Endodermal cell (in vitro differentiated cells): ENCODE measurements around the gene ABCB11. TPM values are rescaled to one million over a fixed set of nuclear protein-coding genes. Genes with fewer than 3 reads are reported as not detected.
"Not testable (repeated sequence)": the region's sequence is repeated elsewhere in the genome, so short reads cannot be mapped to it uniquely, and the experiment has no call there.

Experiments used
- DNase-seq: peaks from one replicate; pipeline ENCODE4 v3.0.0-alpha.2; 2017
- H3K27ac ChIP-seq: 2 replicates; pipeline ENCODE4 v1.5.1; 2013; ENCODE audit warnings: mild to moderate bottlenecking, low read depth, low read length, moderate library complexity
- H3K27me3 ChIP-seq: 2 replicates; pipeline ENCODE4 v1.6.1; 2013; ENCODE audit warnings: mild to moderate bottlenecking, low read length, moderate library complexity; ENCODE audit not compliant: insufficient read depth, control insufficient read depth, poor library complexity, severe bottlenecking
- H3K36me3 ChIP-seq: 2 replicates; pipeline ENCODE4 v1.7.0; 2013; ENCODE audit warnings: mild to moderate bottlenecking, low read length, moderate library complexity; ENCODE audit not compliant: control insufficient read depth, insufficient read depth
- H3K4me1 ChIP-seq: one replicate; pipeline ENCODE4 v1.7.0; 2013; ENCODE audit warnings: low read length; ENCODE audit not compliant: control insufficient read depth, insufficient read depth
- H3K4me3 ChIP-seq: 2 replicates; pipeline ENCODE4 v1.5.1; 2013; ENCODE audit warnings: mild to moderate bottlenecking, low read length, moderate library complexity
- H3K9ac ChIP-seq: 2 replicates; pipeline ENCODE4 v1.6.1; 2013; ENCODE audit warnings: mild to moderate bottlenecking, low read length, moderate library complexity; ENCODE audit not compliant: poor library complexity, severe bottlenecking; ENCODE audit errors: extremely low read depth
- H3K9me3 ChIP-seq: 2 replicates; pipeline ENCODE4 v1.6.1; 2013; ENCODE audit warnings: mild to moderate bottlenecking, low read length, moderate library complexity; ENCODE audit not compliant: control insufficient read depth
- H3K27ac Mint-ChIP-seq: 2 replicates; pipeline ENCODE4 v1.8.0; 2020; ENCODE audit warnings: mixed read lengths
- H3K27me3 Mint-ChIP-seq: 2 replicates; pipeline ENCODE4 v1.8.0; 2021; ENCODE audit warnings: mild to moderate bottlenecking, mixed read lengths; ENCODE audit not compliant: insufficient read depth
- H3K36me3 Mint-ChIP-seq: 2 replicates; pipeline ENCODE4 v1.8.0; 2020; ENCODE audit warnings: low read depth, mixed read lengths
- H3K4me1 Mint-ChIP-seq: 2 replicates; pipeline ENCODE4 v1.8.0; 2020; ENCODE audit warnings: mixed read lengths
- H3K4me3 Mint-ChIP-seq: 2 replicates; pipeline ENCODE4 v1.8.0; 2020; ENCODE audit warnings: mild to moderate bottlenecking, moderate library complexity, mixed read lengths
- H3K9me3 Mint-ChIP-seq: 2 replicates; pipeline ENCODE4 v1.8.0; 2020; ENCODE audit warnings: mild to moderate bottlenecking, mixed read lengths
- WGBS, 2 experiments: methylation state at CpG; one replicate each; pipeline versions ENCODE4 v1.1.5 to v1.1.7; 2013; ENCODE audit warnings: missing lambda C conversion rate in 2 of 2, mixed read lengths in 1 of 2; ENCODE audit not compliant: insufficient coverage in 1 of 2, insufficient read length in 1 of 2; 5-methylcytosine and 5-hydroxymethylcytosine counted together
- total RNA-seq, 2 donors: library from RNA; stranded (reverse); fragmentation: NEBNext Ultra II Directional in 1 of 2; extraction: Animal tissue kit (Norgen Biotek cat#: 25700) in 1 of 2; gene quantifications; 2 replicates in 1 of 2; 3 replicates in 1 of 2; pipeline ENCODE4 v1.2.1, GENCODE V29; 2021
- TF ChIP-seq, protein P1 (sequence below): fragments of 200-600 bp; sonication (generic); conservative IDR thresholded peaks from 2 replicates; pipeline ENCODE4 v1.5.0; 2021; ENCODE audit warnings: antibody characterized with exemption, mild to moderate bottlenecking

ABCB11 gene
- total RNA-seq, 2 donors from 2014 or later, result 0.04 TPM

DNA sequence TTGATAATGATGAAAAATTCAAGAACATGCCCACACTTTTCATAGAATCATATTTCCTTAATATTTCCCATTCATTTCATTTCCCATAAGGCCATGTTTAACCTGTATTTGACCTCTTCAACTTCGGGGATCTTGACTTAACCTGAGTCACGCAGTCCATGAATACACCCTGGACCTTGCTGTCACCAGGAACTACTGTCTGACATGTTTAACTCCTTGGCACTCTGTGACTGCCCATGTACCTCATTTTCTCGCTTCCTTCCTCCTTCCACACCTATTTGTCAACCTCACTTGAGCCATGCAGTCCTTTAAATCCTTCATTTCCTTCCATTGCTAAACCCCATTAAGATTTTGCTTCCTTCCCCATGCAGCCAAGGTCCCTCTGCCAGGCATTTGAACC lies 16.3 kb downstream of the ABCB11 start:
- Mint-ChIP-seq H3K9me3 (no peaks in the 10 kb centered on the region), H3K27ac (no peak overlapping the region), H3K27me3 (no peaks in the 10 kb centered on the region), H3K4me1 (peaks cover 42% of the 10 kb centered on the region), H3K4me3 (no peak overlapping the region), H3K36me3 (no peaks in the 10 kb centered on the region)
- Histone ChIP-seq H3K4me1 (peaks cover 23% of the 10 kb centered on the region), H3K9me3 (no peaks in the 10 kb centered on the region), H3K36me3 (no peaks in the 10 kb centered on the region), H3K27me3 (no peaks in the 10 kb centered on the region), H3K9ac (no peak overlapping the region), H3K4me3 (no peak overlapping the region), H3K27ac (no peak overlapping the region)
- TF ChIP-seq, protein P1, sequence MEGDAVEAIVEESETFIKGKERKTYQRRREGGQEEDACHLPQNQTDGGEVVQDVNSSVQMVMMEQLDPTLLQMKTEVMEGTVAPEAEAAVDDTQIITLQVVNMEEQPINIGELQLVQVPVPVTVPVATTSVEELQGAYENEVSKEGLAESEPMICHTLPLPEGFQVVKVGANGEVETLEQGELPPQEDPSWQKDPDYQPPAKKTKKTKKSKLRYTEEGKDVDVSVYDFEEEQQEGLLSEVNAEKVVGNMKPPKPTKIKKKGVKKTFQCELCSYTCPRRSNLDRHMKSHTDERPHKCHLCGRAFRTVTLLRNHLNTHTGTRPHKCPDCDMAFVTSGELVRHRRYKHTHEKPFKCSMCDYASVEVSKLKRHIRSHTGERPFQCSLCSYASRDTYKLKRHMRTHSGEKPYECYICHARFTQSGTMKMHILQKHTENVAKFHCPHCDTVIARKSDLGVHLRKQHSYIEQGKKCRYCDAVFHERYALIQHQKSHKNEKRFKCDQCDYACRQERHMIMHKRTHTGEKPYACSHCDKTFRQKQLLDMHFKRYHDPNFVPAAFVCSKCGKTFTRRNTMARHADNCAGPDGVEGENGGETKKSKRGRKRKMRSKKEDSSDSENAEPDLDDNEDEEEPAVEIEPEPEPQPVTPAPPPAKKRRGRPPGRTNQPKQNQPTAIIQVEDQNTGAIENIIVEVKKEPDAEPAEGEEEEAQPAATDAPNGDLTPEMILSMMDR, result no peak
- DNase-seq, result no peak
- whole genome bisulfite sequencing, 2 experiments, result 93 to 97% methylated on average over 3 of the region's 3 CpGs

DNA sequence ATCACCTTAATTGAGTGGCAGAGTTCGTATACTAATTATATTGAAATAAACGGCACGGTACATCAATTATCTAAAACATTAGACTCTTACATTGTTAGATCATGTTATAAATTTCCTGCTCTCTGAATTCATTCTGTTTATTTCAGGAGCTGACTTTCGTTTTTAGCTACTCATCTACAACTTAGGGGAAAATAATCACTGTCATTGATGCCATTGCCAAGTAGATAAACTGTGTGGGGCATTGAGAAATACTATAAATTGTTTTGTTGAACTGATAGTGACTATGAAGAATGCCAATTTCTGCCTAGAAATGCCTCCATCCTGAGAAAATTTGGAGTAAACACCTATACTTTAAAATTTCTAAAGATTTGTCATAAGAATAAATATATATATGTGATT lies 17.5 kb downstream of the ABCB11 start:
- no peak overlapping the region for H3K27ac Mint-ChIP-seq
- WGBS, 2 experiments, result 96 to 100% methylated on average over 2 to 4 of the region's 4 CpGs

DNA sequence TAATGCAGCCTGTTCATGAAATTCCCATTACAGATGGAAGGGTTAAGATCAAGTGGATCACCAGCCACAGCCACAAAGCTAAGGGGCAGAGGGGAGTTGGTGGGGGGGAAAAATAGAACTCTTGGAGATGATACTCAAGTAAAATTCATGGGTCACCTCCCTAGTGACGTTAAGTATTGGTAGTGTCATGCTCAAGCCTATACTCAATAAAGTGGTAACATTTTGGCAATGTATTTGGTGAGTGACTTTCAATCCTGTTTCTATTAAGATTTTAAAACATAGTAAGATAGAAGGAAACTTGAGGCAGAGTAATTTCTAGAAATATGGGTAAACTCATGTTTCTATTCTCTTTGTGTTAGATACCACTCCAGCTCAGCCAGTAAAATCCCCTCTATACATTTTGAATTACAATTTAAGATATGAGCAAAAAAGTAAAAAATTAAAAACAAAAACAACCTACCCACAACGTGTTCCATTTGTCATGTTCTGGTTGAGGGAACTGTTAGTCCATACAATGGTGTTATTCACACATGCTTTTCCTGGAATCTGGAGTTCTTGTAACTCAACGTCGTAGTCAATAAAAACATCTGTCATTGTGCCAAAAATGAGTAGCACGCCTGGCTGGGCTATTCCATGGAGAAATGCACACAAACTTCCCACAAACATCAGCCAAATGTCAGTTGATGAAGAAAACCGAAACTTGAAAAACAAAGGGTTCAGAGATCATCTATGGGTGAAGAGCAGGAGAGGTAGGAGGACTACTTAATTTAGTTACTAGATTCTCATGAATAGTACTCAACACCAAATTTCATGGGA lies 18.1 kb downstream of the ABCB11 start:
- WGBS, 2 experiments, result 77 to 97% methylated on average over 5 to 6 of the region's 6 CpGs
- H3K36me3 Mint-ChIP-seq, result no peaks in the 10 kb centered on the region
- TF ChIP-seq, protein P1, result no peak
- H3K27ac Mint-ChIP-seq, result no peak overlapping the region
- peaks cover 39% of the 10 kb centered on the region for H3K4me1 Mint-ChIP-seq
- no peak for DNase-seq
- no peak overlapping the region for H3K27ac ChIP-seq
- peak overlapping the region; percentile 18 for H3K9ac ChIP-seq
- H3K27me3 Mint-ChIP-seq, result no peaks in the 10 kb centered on the region
- peaks cover 27% of the 10 kb centered on the region for H3K4me1 ChIP-seq
- no peaks in the 10 kb centered on the region for H3K27me3 ChIP-seq
- H3K4me3 Mint-ChIP-seq, result no peak overlapping the region
- H3K36me3 ChIP-seq, result no peaks in the 10 kb centered on the region
- no peaks in the 10 kb centered on the region for H3K9me3 Mint-ChIP-seq
- H3K4me3 ChIP-seq, result no peak overlapping the region
- H3K9me3 ChIP-seq, result no peaks in the 10 kb centered on the region

More for the DNA sequence above, 17.5 kb downstream of the ABCB11 start:
- H3K9ac ChIP-seq, result no peak overlapping the region
- Mint-ChIP-seq H3K36me3 (no peaks in the 10 kb centered on the region), H3K4me1 (peaks cover 42% of the 10 kb centered on the region), H3K9me3 (no peaks in the 10 kb centered on the region), H3K4me3 (no peak overlapping the region), H3K27me3 (no peaks in the 10 kb centered on the region)
- H3K9me3 ChIP-seq, result no peaks in the 10 kb centered on the region
- H3K4me1 ChIP-seq, result peaks cover 25% of the 10 kb centered on the region
- no peak overlapping the region for H3K4me3 ChIP-seq
- no peaks in the 10 kb centered on the region for H3K36me3 ChIP-seq
- no peaks in the 10 kb centered on the region for H3K27me3 ChIP-seq
- H3K27ac ChIP-seq, result no peak overlapping the region
- TF ChIP-seq, protein P1, result no peak
- no peak for DNase-seq

- not testable (repeated sequence) for H3K27me3 Mint-ChIP-seq, H3K36me3 Mint-ChIP-seq, H3K27ac ChIP-seq, H3K9me3 ChIP-seq, H3K36me3 ChIP-seq, H3K4me3 ChIP-seq, H3K27me3 ChIP-seq, H3K4me3 Mint-ChIP-seq, H3K9me3 Mint-ChIP-seq
- Mint-ChIP-seq H3K27ac (peak overlapping the region; percentile 70), H3K4me1 (peaks cover 33% of the 10 kb centered on the region)
- DNase-seq, result peak; percentile 66
- Histone ChIP-seq H3K4me1 (peaks cover 25% of the 10 kb centered on the region), H3K9ac (peak overlapping the region; percentile 18)
- WGBS, 2 experiments, result 51 to 63% methylated on average over 2 to 5 of the region's 5 CpGs
Measured at GRCh38 chr2:169012191-169012792, 18.8 kb downstream of the ABCB11 start.
